ENCODE results near the gene PEX6.
A peak's percentile ranks its signal among the peaks of the same experiment; 100 is the strongest.

The PEX6 gene

GRCh38 chr6:42984001-42984923, 5.3 kb upstream of the PEX6 start, which contains the start of gene PPP2R5D:
PPP2R5D (plus strand) TSS chr6:42984570; CDS start chr6:42984678, 108 bp downstream.
- Histone ChIP-seq H2AK5ac (ENCODE audit: low read length, severe bottlenecking) (no peak within 1 kb of the TSS), H2BK15ac (ENCODE audit: low read depth, poor library complexity, severe bottlenecking) (peak within 1 kb of the TSS; percentile 77), H3K36me3 (ENCODE audit: control insufficient read depth in 1 of 2, insufficient read depth in 2 of 2, low read depth in 1 of 2, low read length in 2 of 2) (peaks cover 6 to 15% of the 10 kb centered on the region in 2 experiments), H3K4me3 (ENCODE audit: insufficient read depth in 1 of 2, low read depth in 1 of 2, low read length in 2 of 2) (peak within 1 kb of the TSS; percentile 71 to 88), H2AFZ (ENCODE audit: low read depth, low read length) (peak within 1 kb of the TSS; percentile 54), H2BK120ac (ENCODE audit: low read depth, low read length) (peak within 1 kb of the TSS; percentile 64), H3K4me1 (ENCODE audit: control insufficient read depth, insufficient read depth, low read depth, low read length) (peaks cover 19% of the 10 kb centered on the region), H2BK5ac (ENCODE audit: low read depth, low read length, poor library complexity, severe bottlenecking) (peak within 1 kb of the TSS; percentile 39), H3K4ac (ENCODE audit: low read depth in 1 of 2, low read length in 2 of 2) (peak within 1 kb of the TSS in 1 of 2 experiments; percentile 49), H3K27me3 (ENCODE audit: control insufficient read depth in 1 of 2, insufficient read depth in 1 of 2, low read length in 2 of 2) (no peaks in the 10 kb centered on the region), H3K9me3 (ENCODE audit: control insufficient read depth, low read length) (no peaks in the 10 kb centered on the region), H4K8ac (ENCODE audit: low read length) (peak within 1 kb of the TSS; percentile 83), H2BK12ac (ENCODE audit: low read length in 2 of 2) (peak within 1 kb of the TSS in 1 of 2 experiments; percentile 73), H3K27ac (ENCODE audit: low read length, poor library complexity, severe bottlenecking) (peak within 1 kb of the TSS; percentile 80), H4K91ac (ENCODE audit: low read length) (peak within 1 kb of the TSS; percentile 3), H3K23ac (ENCODE audit: low read length in 2 of 2) (no peak within 1 kb of the TSS), H3K4me2 (ENCODE audit: low read length, poor library complexity, severe bottlenecking) (peak within 1 kb of the TSS; percentile 72), H3K9ac (ENCODE audit: low read length) (peak within 1 kb of the TSS; percentile 88), H3K14ac (ENCODE audit: low read length in 2 of 2) (peak within 1 kb of the TSS in 1 of 2 experiments; percentile 4), H3K18ac (ENCODE audit: low read depth in 1 of 2, low read length in 2 of 2) (peak within 1 kb of the TSS; percentile 68 to 90), H3K79me1 (replicated peaks; ENCODE audit: low read length, poor library complexity, severe bottlenecking) (peaks cover 36% of the 10 kb centered on the region)
- WGBS = 2% methylated on average over 49 of the region's 59 CpGs
- peak; percentile 100 for DNase-seq

GRCh38 chr6:42981836-42982235, 2.9 kb upstream of the PEX6 start:
- no peak for DNase-seq
- 74% methylated on average over 5 of the region's 5 CpGs for WGBS
- no peak overlapping the region for H3K23ac ChIP-seq (ENCODE audit: low read length in 2 of 2)
- no peak overlapping the region for H3K18ac ChIP-seq (ENCODE audit: low read depth in 1 of 2, low read length in 2 of 2)
- no peak overlapping the region for H3K9ac ChIP-seq (ENCODE audit: low read length)
- no peak overlapping the region for H2BK15ac ChIP-seq (ENCODE audit: low read depth, poor library complexity, severe bottlenecking)
- H2AFZ ChIP-seq (ENCODE audit: low read depth, low read length) = no peak overlapping the region
- H2AK5ac ChIP-seq (ENCODE audit: low read length, severe bottlenecking) = no peak overlapping the region
- no peak overlapping the region for H3K27ac ChIP-seq (ENCODE audit: low read length, poor library complexity, severe bottlenecking)
- no peak overlapping the region for H3K14ac ChIP-seq (ENCODE audit: low read length in 2 of 2)
- no peak overlapping the region for H3K4me3 ChIP-seq (ENCODE audit: insufficient read depth in 1 of 2, low read depth in 1 of 2, low read length in 2 of 2)
- no peak overlapping the region for H2BK5ac ChIP-seq (ENCODE audit: low read depth, low read length, poor library complexity, severe bottlenecking)
- no peak overlapping the region for H4K8ac ChIP-seq (ENCODE audit: low read length)
- H3K4me2 ChIP-seq (ENCODE audit: low read length, poor library complexity, severe bottlenecking) = no peak overlapping the region
- H3K4me1 ChIP-seq (ENCODE audit: control insufficient read depth, insufficient read depth, low read depth, low read length) = peaks cover 22% of the 10 kb centered on the region
- peaks cover 18% of the 10 kb centered on the region for H3K79me1 ChIP-seq (replicated peaks; ENCODE audit: low read length, poor library complexity, severe bottlenecking)
- H2BK120ac ChIP-seq (ENCODE audit: low read depth, low read length) = no peak overlapping the region
- H2BK12ac ChIP-seq (ENCODE audit: low read length in 2 of 2) = no peak overlapping the region
- no peak overlapping the region for H4K91ac ChIP-seq (ENCODE audit: low read length)
- H3K36me3 ChIP-seq (ENCODE audit: control insufficient read depth in 1 of 2, insufficient read depth in 2 of 2, low read depth in 1 of 2, low read length in 2 of 2) = peaks cover 0 to 2% of the 10 kb centered on the region in 2 experiments
- H3K9me3 ChIP-seq (ENCODE audit: control insufficient read depth, low read length) = no peaks in the 10 kb centered on the region
- H3K4ac ChIP-seq (ENCODE audit: low read depth in 1 of 2, low read length in 2 of 2) = no peak overlapping the region
- H3K27me3 ChIP-seq (ENCODE audit: control insufficient read depth in 1 of 2, insufficient read depth in 1 of 2, low read length in 2 of 2) = no peaks in the 10 kb centered on the region

- H3K4me1 ChIP-seq (ENCODE audit: control insufficient read depth, insufficient read depth, low read depth, low read length) = peaks cover 11% of the 10 kb centered on the region
- peak overlapping the region; percentile 81 to 85 for H3K4me3 ChIP-seq (ENCODE audit: insufficient read depth in 1 of 2, low read depth in 1 of 2, low read length in 2 of 2)
- no peak overlapping the region for H3K14ac ChIP-seq (ENCODE audit: low read length in 2 of 2)
- peak overlapping the region; percentile 92 for H4K8ac ChIP-seq (ENCODE audit: low read length)
- no peaks in the 10 kb centered on the region for H3K9me3 ChIP-seq (ENCODE audit: control insufficient read depth, low read length)
- peak overlapping the region; percentile 49 to 55 for H3K18ac ChIP-seq (ENCODE audit: low read depth in 1 of 2, low read length in 2 of 2)
- H3K4ac ChIP-seq (ENCODE audit: low read depth in 1 of 2, low read length in 2 of 2) = peak overlapping the region; percentile 81 to 82
- H3K79me1 ChIP-seq (replicated peaks; ENCODE audit: low read length, poor library complexity, severe bottlenecking) = peaks cover 8% of the 10 kb centered on the region
- peak overlapping the region; percentile 38 for H2BK120ac ChIP-seq (ENCODE audit: low read depth, low read length)
- peak overlapping the region; percentile 93 for H3K9ac ChIP-seq (ENCODE audit: low read length)
- no peak overlapping the region for H2AFZ ChIP-seq (ENCODE audit: low read depth, low read length)
- WGBS = 64% methylated on average over 9 of the region's 9 CpGs
- H3K27me3 ChIP-seq (ENCODE audit: control insufficient read depth in 1 of 2, insufficient read depth in 1 of 2, low read length in 2 of 2) = no peaks in the 10 kb centered on the region
- peak; percentile 67 for DNase-seq
- H2BK15ac ChIP-seq (ENCODE audit: low read depth, poor library complexity, severe bottlenecking) = peak overlapping the region; percentile 21
- H3K4me2 ChIP-seq (ENCODE audit: low read length, poor library complexity, severe bottlenecking) = peak overlapping the region; percentile 99
- no peak overlapping the region for H2AK5ac ChIP-seq (ENCODE audit: low read length, severe bottlenecking)
- no peak overlapping the region for H2BK5ac ChIP-seq (ENCODE audit: low read depth, low read length, poor library complexity, severe bottlenecking)
- no peak overlapping the region for H3K23ac ChIP-seq (ENCODE audit: low read length in 2 of 2)
- H2BK12ac ChIP-seq (ENCODE audit: low read length in 2 of 2) = peak overlapping the region in 1 of 2 experiments; percentile 45
- H4K91ac ChIP-seq (ENCODE audit: low read length) = no peak overlapping the region
- peaks cover 0 to 6% of the 10 kb centered on the region in 2 experiments for H3K36me3 ChIP-seq (ENCODE audit: control insufficient read depth in 1 of 2, insufficient read depth in 2 of 2, low read depth in 1 of 2, low read length in 2 of 2)
- peak overlapping the region; percentile 67 for H3K27ac ChIP-seq (ENCODE audit: low read length, poor library complexity, severe bottlenecking)
Observed at GRCh38 chr6:42979523-42980177, 669 bp upstream of the PEX6 start.

- H3K79me1 ChIP-seq (replicated peaks; ENCODE audit: low read length, poor library complexity, severe bottlenecking) = peaks cover 12% of the 10 kb centered on the region
- peak overlapping the region; percentile 78 for H4K8ac ChIP-seq (ENCODE audit: low read length)
- H2BK15ac ChIP-seq (ENCODE audit: low read depth, poor library complexity, severe bottlenecking) = peak overlapping the region; percentile 37
- no peaks in the 10 kb centered on the region for H3K9me3 ChIP-seq (ENCODE audit: control insufficient read depth, low read length)
- peak overlapping the region; percentile 89 to 95 for H3K4ac ChIP-seq (ENCODE audit: low read depth in 1 of 2, low read length in 2 of 2)
- peak overlapping the region; percentile 9 for H4K91ac ChIP-seq (ENCODE audit: low read length)
- peak overlapping the region in 1 of 2 experiments; percentile 96 for H3K14ac ChIP-seq (ENCODE audit: low read length in 2 of 2)
- H2AK5ac ChIP-seq (ENCODE audit: low read length, severe bottlenecking) = no peak overlapping the region
- peaks cover 10% of the 10 kb centered on the region for H3K4me1 ChIP-seq (ENCODE audit: control insufficient read depth, insufficient read depth, low read depth, low read length)
- peak overlapping the region; percentile 94 for H2BK120ac ChIP-seq (ENCODE audit: low read depth, low read length)
- peaks cover 7 to 9% of the 10 kb centered on the region in 2 experiments for H3K36me3 ChIP-seq (ENCODE audit: control insufficient read depth in 1 of 2, insufficient read depth in 2 of 2, low read depth in 1 of 2, low read length in 2 of 2)
- H3K9ac ChIP-seq (ENCODE audit: low read length) = peak overlapping the region; percentile 93
- under 1% methylated on average over 25 of the region's 28 CpGs for WGBS
- H3K23ac ChIP-seq (ENCODE audit: low read length in 2 of 2) = no peak overlapping the region
- peak overlapping the region; percentile 36 for H2AFZ ChIP-seq (ENCODE audit: low read depth, low read length)
- H2BK12ac ChIP-seq (ENCODE audit: low read length in 2 of 2) = peak overlapping the region in 1 of 2 experiments; percentile 3
- H3K4me2 ChIP-seq (ENCODE audit: low read length, poor library complexity, severe bottlenecking) = peak overlapping the region; percentile 99
- no peaks in the 10 kb centered on the region for H3K27me3 ChIP-seq (ENCODE audit: control insufficient read depth in 1 of 2, insufficient read depth in 1 of 2, low read length in 2 of 2)
- H3K4me3 ChIP-seq (ENCODE audit: insufficient read depth in 1 of 2, low read depth in 1 of 2, low read length in 2 of 2) = peak overlapping the region; percentile 81 to 85
- peak; percentile 61 for DNase-seq
- H2BK5ac ChIP-seq (ENCODE audit: low read depth, low read length, poor library complexity, severe bottlenecking) = peak overlapping the region; percentile 74
- peak overlapping the region; percentile 3 for H3K27ac ChIP-seq (ENCODE audit: low read length, poor library complexity, severe bottlenecking)
- H3K18ac ChIP-seq (ENCODE audit: low read depth in 1 of 2, low read length in 2 of 2) = peak overlapping the region; percentile 70 to 83
Observed at GRCh38 chr6:42978487-42978838, 518 bp downstream of the PEX6 start.
